Lower leg skin (tissue), 3 donors: Measurements from ENCODE around the gene CLEC16A.

Experiments
- POLR2A ChIP-seq, 2 donors: fragments of 450-650 bp; IDR thresholded peaks; one replicate each; pipeline ENCODE4 v1.6.1; 2016 to 2017; ENCODE audit warnings: antibody characterized with exemption in 2 of 2, mild to moderate bottlenecking in 1 of 2, moderate library complexity in 1 of 2
- TF ChIP-seq, protein P1 (sequence below), 3 donors: fragments of 450-650 bp; IDR thresholded peaks; one replicate each; pipeline ENCODE4 v1.5.1; 2016; ENCODE audit warnings: antibody characterized with exemption in 3 of 3, mild to moderate bottlenecking in 3 of 3, moderate library complexity in 2 of 3

- TF ChIP-seq, protein P1, sequence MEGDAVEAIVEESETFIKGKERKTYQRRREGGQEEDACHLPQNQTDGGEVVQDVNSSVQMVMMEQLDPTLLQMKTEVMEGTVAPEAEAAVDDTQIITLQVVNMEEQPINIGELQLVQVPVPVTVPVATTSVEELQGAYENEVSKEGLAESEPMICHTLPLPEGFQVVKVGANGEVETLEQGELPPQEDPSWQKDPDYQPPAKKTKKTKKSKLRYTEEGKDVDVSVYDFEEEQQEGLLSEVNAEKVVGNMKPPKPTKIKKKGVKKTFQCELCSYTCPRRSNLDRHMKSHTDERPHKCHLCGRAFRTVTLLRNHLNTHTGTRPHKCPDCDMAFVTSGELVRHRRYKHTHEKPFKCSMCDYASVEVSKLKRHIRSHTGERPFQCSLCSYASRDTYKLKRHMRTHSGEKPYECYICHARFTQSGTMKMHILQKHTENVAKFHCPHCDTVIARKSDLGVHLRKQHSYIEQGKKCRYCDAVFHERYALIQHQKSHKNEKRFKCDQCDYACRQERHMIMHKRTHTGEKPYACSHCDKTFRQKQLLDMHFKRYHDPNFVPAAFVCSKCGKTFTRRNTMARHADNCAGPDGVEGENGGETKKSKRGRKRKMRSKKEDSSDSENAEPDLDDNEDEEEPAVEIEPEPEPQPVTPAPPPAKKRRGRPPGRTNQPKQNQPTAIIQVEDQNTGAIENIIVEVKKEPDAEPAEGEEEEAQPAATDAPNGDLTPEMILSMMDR (IDR thresholded peaks at IDR 0.05), result no peak
- no peak for TF ChIP-seq POLR2A (IDR thresholded peaks at IDR 0.05)
Measured at GRCh38 chr16:11101283-11101682, 156.9 kb downstream of the CLEC16A start.
